GM12865 (cell line): Measurements from ENCODE around the gene SLC41A3.
"Not testable (repeated sequence)": the region's sequence is repeated elsewhere in the genome, so short reads cannot be mapped to it uniquely, and the experiment has no call there.

Experiments
- DNase-seq: peaks from one replicate; pipeline ENCODE4 v3.0.0; 2010; ENCODE audit warnings: low read depth
- H3K4me3 ChIP-seq: 2 replicates; pipeline ENCODE4 v1.5.1; 2011; ENCODE audit warnings: mild to moderate bottlenecking, low read depth, low read length, control low read depth
- CTCF ChIP-seq: IDR thresholded peaks from 2 replicates; pipeline ENCODE4 v1.5.1; 2011; ENCODE audit warnings: low read length, control low read depth, low read depth, inconsistent platforms; ENCODE audit not compliant: insufficient read depth; ENCODE audit errors: missing control alignments

The SLC41A3 gene

GRCh38 chr3:126050050-126050392 is 33.9 kb downstream of the SLC41A3 start:
- DNase-seq: no peak
- no peak for TF ChIP-seq CTCF
- no peak overlapping the region for H3K4me3 ChIP-seq

DNA sequence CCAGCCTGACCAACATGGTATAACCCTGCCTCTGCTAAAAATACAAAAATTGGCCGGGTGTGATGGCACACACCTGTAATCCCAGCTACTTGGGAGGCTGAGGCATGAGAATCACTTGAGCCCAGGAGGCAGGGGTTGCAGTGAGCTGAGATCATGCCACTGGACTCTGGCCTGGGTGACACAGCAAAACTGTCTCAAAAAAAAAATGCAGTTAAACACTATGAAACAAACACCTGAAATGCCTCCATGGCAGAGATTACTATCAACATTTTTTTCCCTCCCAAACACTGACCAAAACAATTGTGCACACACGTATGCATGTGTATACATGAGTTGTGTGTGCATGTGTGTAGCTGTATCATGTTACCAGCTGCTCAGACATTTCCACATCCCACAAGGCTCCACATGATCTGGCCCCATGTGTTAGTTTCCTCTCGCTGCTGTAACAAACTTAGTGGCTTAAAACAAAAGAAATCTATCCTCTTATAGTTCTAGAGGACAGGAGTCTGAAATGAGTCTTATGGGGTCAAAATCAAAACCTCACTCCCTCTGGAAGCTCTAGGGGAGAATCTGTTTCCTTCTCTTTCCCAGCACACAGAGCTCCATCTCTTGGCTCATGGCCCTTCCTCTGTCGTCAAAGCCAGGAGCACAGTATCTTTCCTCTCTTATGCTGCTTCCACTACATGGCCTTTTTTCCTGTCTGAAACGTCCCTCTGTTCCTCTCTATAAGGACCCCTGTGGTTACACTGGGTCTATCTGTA is 34.5 kb downstream of the SLC41A3 start:
- H3K4me3 ChIP-seq: no peak overlapping the region
- DNase-seq: no peak
- no peak for TF ChIP-seq CTCF

DNA sequence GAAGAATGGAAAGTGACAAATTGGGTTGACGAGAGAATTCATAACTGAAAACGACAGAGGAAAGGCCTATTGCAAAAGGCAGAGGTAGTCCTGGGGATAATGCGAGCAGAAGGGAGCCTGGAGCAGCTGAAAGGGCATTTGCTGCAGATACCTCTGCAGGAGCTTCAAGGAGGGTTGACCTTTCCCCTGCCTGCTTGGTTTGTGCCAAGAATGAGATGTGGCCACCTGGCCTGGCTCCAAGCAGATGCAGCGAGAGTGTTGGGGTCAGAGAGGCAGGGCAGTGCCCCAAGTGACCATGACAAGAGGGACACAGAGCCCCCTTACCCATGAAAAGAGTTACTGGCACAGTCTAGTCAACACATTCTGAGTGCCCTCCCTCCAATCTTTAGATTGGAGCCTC is 43.5 kb downstream of the SLC41A3 start:
- TF ChIP-seq CTCF: no peak
- H3K4me3 ChIP-seq: no peak overlapping the region
- no peak for DNase-seq

- no peak for TF ChIP-seq CTCF
- DNase-seq: no peak
- no peak overlapping the region for H3K4me3 ChIP-seq
These were observed 44.1 kb downstream of the SLC41A3 start for GRCh38 chr3:126039870-126040269.

- DNase-seq, H3K4me3 ChIP-seq: not testable (repeated sequence)
These were observed 45.1 kb downstream of the SLC41A3 start for GRCh38 chr3:126038791-126039190.

GRCh38 chr3:126036056-126036549 is 47.8 kb downstream of the SLC41A3 start:
- no peak for TF ChIP-seq CTCF
- no peak overlapping the region for H3K4me3 ChIP-seq
- no peak for DNase-seq

DNA sequence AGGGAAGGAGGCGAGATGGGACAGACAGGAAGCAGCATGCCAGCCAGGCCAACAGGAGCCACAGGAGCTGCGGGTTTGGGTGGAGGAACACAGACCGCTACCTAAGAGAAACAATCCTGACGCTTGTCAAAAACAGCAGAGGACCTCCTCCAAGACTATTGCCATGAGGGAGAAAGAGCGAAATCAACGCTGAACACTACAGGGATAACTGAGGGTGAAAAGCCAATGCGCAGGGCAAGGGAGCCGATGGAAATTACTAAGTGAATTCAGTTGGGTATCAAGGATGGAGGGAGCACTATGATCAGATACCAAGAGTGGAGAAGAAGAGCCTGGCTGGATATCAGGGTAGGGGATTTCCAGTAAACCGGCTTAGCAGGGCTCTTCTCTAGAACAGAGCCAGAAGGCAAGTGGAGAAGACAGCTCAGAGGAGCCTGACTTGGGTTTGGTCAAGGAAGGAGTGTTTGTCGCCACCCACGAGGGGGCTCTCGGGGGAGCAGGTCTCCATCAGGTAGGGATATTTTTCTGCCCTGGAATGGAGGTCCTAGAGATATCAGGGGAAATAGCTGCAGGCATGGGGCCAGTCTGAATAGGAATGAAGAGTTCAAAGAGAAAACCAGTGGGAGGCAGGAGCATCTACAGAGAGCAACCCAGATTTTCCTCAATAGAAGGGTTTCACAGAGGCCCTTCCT is 48.4 kb downstream of the SLC41A3 start:
- no peak for DNase-seq
- no peak overlapping the region for H3K4me3 ChIP-seq
- no peak for TF ChIP-seq CTCF
